ENCODE data around the gene PPP1R2.
A peak's percentile ranks its signal among the peaks of the same experiment; 100 is the strongest.
"Not testable (repeated sequence)": the region's sequence is repeated elsewhere in the genome, so short reads cannot be mapped to it uniquely, and the experiment has no call there.

Gene PPP1R2

GRCh38 chr3:195540511-195540910 is 2.6 kb downstream of the PPP1R2 start:
- no peak overlapping the region for H3K4me3 ChIP-seq
- in situ Hi-C loops (cut with MboI; ENCODE audit: low sequenced_read_pairs): no loop called here

GRCh38 chr3:195540027-195540426 is 3.1 kb downstream of the PPP1R2 start:
- Histone ChIP-seq H3K27me3 (ENCODE audit: low read depth) (no peaks in the 10 kb centered on the region), H3K36me3 (replicated peaks) (no peaks in the 10 kb centered on the region), H3K4me1 (no peaks in the 10 kb centered on the region), H3K9me3 (no peaks in the 10 kb centered on the region), H3K4me3 (no peak overlapping the region)
- in situ Hi-C loops (cut with MboI; ENCODE audit: low sequenced_read_pairs): no loop called here
- DNase-seq (ENCODE audit: low spot score in 2 of 2): no peak

More at GRCh38 chr3:195540511-195540910, 2.6 kb downstream of the PPP1R2 start:
- Histone ChIP-seq H3K9me3 (no peaks in the 10 kb centered on the region), H3K36me3 (replicated peaks) (no peaks in the 10 kb centered on the region), H3K27me3 (ENCODE audit: low read depth) (no peaks in the 10 kb centered on the region), H3K4me1 (no peaks in the 10 kb centered on the region)
- DNase-seq (ENCODE audit: low spot score in 2 of 2): no peak

- Histone ChIP-seq H3K36me3 (replicated peaks) (no peaks in the 10 kb centered on the region), H3K9me3 (no peaks in the 10 kb centered on the region), H3K27me3 (ENCODE audit: low read depth) (no peaks in the 10 kb centered on the region), H3K4me3 (no peak overlapping the region), H3K4me1 (no peaks in the 10 kb centered on the region)
- no peak for DNase-seq (ENCODE audit: low spot score in 2 of 2)
- in situ Hi-C loops (cut with MboI; ENCODE audit: low sequenced_read_pairs): no loop called here
Measured at GRCh38 chr3:195539479-195539878, 3.6 kb downstream of the PPP1R2 start.

GRCh38 chr3:195537995-195538394 is 5.1 kb downstream of the PPP1R2 start:
- Histone ChIP-seq H3K4me3 (no peak overlapping the region), H3K27me3 (ENCODE audit: low read depth) (no peaks in the 10 kb centered on the region), H3K36me3 (replicated peaks) (no peaks in the 10 kb centered on the region), H3K9me3 (no peaks in the 10 kb centered on the region), H3K4me1 (no peaks in the 10 kb centered on the region)
- no peak for DNase-seq (ENCODE audit: low spot score in 2 of 2)
- in situ Hi-C loops (cut with MboI; ENCODE audit: low sequenced_read_pairs): no loop called here

- DNase-seq (ENCODE audit: low spot score in 2 of 2): no peak
- Histone ChIP-seq H3K27me3 (ENCODE audit: low read depth) (no peaks in the 10 kb centered on the region), H3K4me3 (no peak overlapping the region), H3K36me3 (replicated peaks) (no peaks in the 10 kb centered on the region), H3K4me1 (no peaks in the 10 kb centered on the region), H3K9me3 (no peaks in the 10 kb centered on the region)
- in situ Hi-C loops (cut with MboI; ENCODE audit: low sequenced_read_pairs): no loop called here
Measured at GRCh38 chr3:195535293-195535692, 7.8 kb downstream of the PPP1R2 start.

GRCh38 chr3:195532834-195533233 is 10.3 kb downstream of the PPP1R2 start:
- H3K27me3 ChIP-seq (ENCODE audit: low read depth): no peaks in the 10 kb centered on the region
- no peaks in the 10 kb centered on the region for H3K4me1 ChIP-seq
- H3K36me3 ChIP-seq (replicated peaks): no peaks in the 10 kb centered on the region; the same call in 1 of the 2 replicates
- no peak for DNase-seq (ENCODE audit: low spot score in 2 of 2)
- H3K9me3 ChIP-seq: no peaks in the 10 kb centered on the region
- H3K4me3 ChIP-seq: no peak overlapping the region
- in situ Hi-C loops (cut with MboI; ENCODE audit: low sequenced_read_pairs): no loop called here

GRCh38 chr3:195532345-195532744 is 10.8 kb downstream of the PPP1R2 start:
- H3K9me3 ChIP-seq: no peaks in the 10 kb centered on the region
- H3K4me1 ChIP-seq: no peaks in the 10 kb centered on the region
- H3K4me3 ChIP-seq: no peak overlapping the region
- no peak for DNase-seq (ENCODE audit: low spot score in 2 of 2)
- H3K27me3 ChIP-seq (ENCODE audit: low read depth): no peaks in the 10 kb centered on the region
- no peaks in the 10 kb centered on the region; the same call in 1 of the 2 replicates for H3K36me3 ChIP-seq (replicated peaks)
- in situ Hi-C loops (cut with MboI; ENCODE audit: low sequenced_read_pairs): no loop called here

GRCh38 chr3:195531683-195532082 is 11.4 kb downstream of the PPP1R2 start:
- Histone ChIP-seq H3K36me3 (replicated peaks) (no peaks in the 10 kb centered on the region; the same call in 1 of the 2 replicates), H3K4me1 (no peaks in the 10 kb centered on the region), H3K27me3 (ENCODE audit: low read depth) (no peaks in the 10 kb centered on the region), H3K4me3 (no peak overlapping the region), H3K9me3 (no peaks in the 10 kb centered on the region)
- in situ Hi-C loops (cut with MboI; ENCODE audit: low sequenced_read_pairs): no loop called here
- no peak for DNase-seq (ENCODE audit: low spot score in 2 of 2)

GRCh38 chr3:195526492-195526891 is 16.6 kb downstream of the PPP1R2 start:
- no peak for DNase-seq (ENCODE audit: low spot score in 2 of 2)
- in situ Hi-C loops (cut with MboI; ENCODE audit: low sequenced_read_pairs): loop anchor here (10.0 kb wide), 1 partner anchor 852 kb away; the partner anchor contains the start of gene LSG1
- H3K9me3 ChIP-seq: no peaks in the 10 kb centered on the region
- no peak overlapping the region for H3K4me3 ChIP-seq
- H3K27me3 ChIP-seq (ENCODE audit: low read depth): no peaks in the 10 kb centered on the region
- no peaks in the 10 kb centered on the region for H3K4me1 ChIP-seq
- H3K36me3 ChIP-seq (replicated peaks): no peaks in the 10 kb centered on the region; the same call in 1 of the 2 replicates

- Histone ChIP-seq H3K36me3 (replicated peaks) (no peaks in the 10 kb centered on the region; the same call in 1 of the 2 replicates), H3K4me3 (no peak overlapping the region), H3K4me1 (no peaks in the 10 kb centered on the region), H3K9me3 (no peaks in the 10 kb centered on the region), H3K27me3 (ENCODE audit: low read depth) (no peaks in the 10 kb centered on the region)
- no peak for DNase-seq (ENCODE audit: low spot score in 2 of 2)
- in situ Hi-C loops (cut with MboI; ENCODE audit: low sequenced_read_pairs): loop anchor here (5.0 to 10.0 kb wide), 2 partner anchors 252 to 850 kb away; partner anchors contain the start of genes LSG1 and XXYLT1
Measured at GRCh38 chr3:195524171-195524896, 18.8 kb downstream of the PPP1R2 start.

GRCh38 chr3:195522254-195523023 is 20.7 kb downstream of the PPP1R2 start:
- peak; percentile 30 to 36 for DNase-seq (ENCODE audit: low spot score in 2 of 2)
- Histone ChIP-seq H3K4me1 (no peaks in the 10 kb centered on the region), H3K36me3 (replicated peaks) (no peaks in the 10 kb centered on the region), H3K9me3 (no peaks in the 10 kb centered on the region), H3K4me3 (no peak overlapping the region), H3K27me3 (ENCODE audit: low read depth) (no peaks in the 10 kb centered on the region)
- in situ Hi-C loops (cut with MboI; ENCODE audit: low sequenced_read_pairs): loop anchor here (5.0 to 10.0 kb wide), 2 partner anchors 250 to 848 kb away; partner anchors contain the start of genes LSG1 and XXYLT1

- Histone ChIP-seq H3K4me1 (no peaks in the 10 kb centered on the region), H3K27me3 (ENCODE audit: low read depth) (no peaks in the 10 kb centered on the region), H3K4me3 (no peak overlapping the region), H3K9me3 (no peaks in the 10 kb centered on the region), H3K36me3 (replicated peaks) (peaks cover 4% of the 10 kb centered on the region; the same call in 1 of the 2 replicates)
- DNase-seq (ENCODE audit: low spot score in 2 of 2): no peak
- in situ Hi-C loops (cut with MboI; ENCODE audit: low sequenced_read_pairs): no loop called here
Measured at GRCh38 chr3:195517030-195517429, 26.1 kb downstream of the PPP1R2 start.

GRCh38 chr3:195514610-195515235 is 28.4 kb downstream of the PPP1R2 start:
- H3K27me3 ChIP-seq (ENCODE audit: low read depth); DNase-seq (ENCODE audit: low spot score in 2 of 2); H3K36me3 ChIP-seq (replicated peaks); H3K4me1 ChIP-seq; H3K9me3 ChIP-seq; in situ Hi-C loops (cut with MboI; ENCODE audit: low sequenced_read_pairs); H3K4me3 ChIP-seq: not testable (repeated sequence)

All from HAP-1 (cell line).